Natural killer cell treated with Interleukin-12 subunit alpha and Interleukin-12 subunit beta and Interleukin-15 and Interleukin-18, amount 100 ng/mL, for 72 hours (primary cell): ENCODE measurements around the gene PAK4. TPM values are rescaled to one million over a fixed set of nuclear protein-coding genes. Genes with fewer than 3 reads are reported as not detected.

Experiments
- ATAC-seq, 2 donors: fragments of 150-1000 bp; cut with Tn5 transposase in 1 of 2; sonication (Bioruptor Pico), chemical (Tn5 transposase) in 1 of 2; 2 replicates each; pipeline ENCODE4 v1.10.0; 2021
- DNase-seq: peaks from one replicate; pipeline ENCODE4 v3.0.0; 2022; ENCODE audit warnings: low spot score
- H3K27ac Mint-ChIP-seq, 2 donors: 1 replicate in 1 of 2; 2 replicates in 1 of 2; pipeline ENCODE4 v1.8.0; 2022; ENCODE audit warnings: mixed read lengths in 2 of 2, mild to moderate bottlenecking in 1 of 2, moderate library complexity in 1 of 2
- H3K27me3 Mint-ChIP-seq, 2 donors: 1 replicate in 1 of 2; 2 replicates in 1 of 2; pipeline ENCODE4 v1.8.0; 2022; ENCODE audit warnings: mixed read lengths in 2 of 2
- H3K36me3 Mint-ChIP-seq: one replicate; pipeline ENCODE4 v1.8.0; 2022; ENCODE audit warnings: mixed read lengths
- H3K4me1 Mint-ChIP-seq, 2 donors: 1 replicate in 1 of 2; 2 replicates in 1 of 2; pipeline ENCODE4 v1.8.0; 2022; ENCODE audit warnings: low read depth in 2 of 2, mixed read lengths in 2 of 2, mild to moderate bottlenecking in 1 of 2
- H3K4me3 Mint-ChIP-seq: one replicate; pipeline ENCODE4 v1.8.0; 2022; ENCODE audit warnings: mixed read lengths
- H3K9me3 Mint-ChIP-seq: 2 replicates; pipeline ENCODE4 v1.8.0; 2022; ENCODE audit warnings: mixed read lengths
- total RNA-seq, 2 donors: library from RNA; stranded (reverse); gene quantifications; one replicate each; pipeline ENCODE4 v1.2.3, GENCODE V29; 2022

PAK4 gene
- total RNA-seq, 2 donors from 2014 or later: 18.3 to 22.9 TPM

- H3K36me3 Mint-ChIP-seq: no peaks in the 10 kb centered on the region
- no peak overlapping the region for H3K4me3 Mint-ChIP-seq
- ATAC-seq (no peak), DNase-seq (no peak)
- H3K9me3 Mint-ChIP-seq: no peaks in the 10 kb centered on the region
- H3K27me3 Mint-ChIP-seq: no peaks in the 10 kb centered on the region
- H3K4me1 Mint-ChIP-seq: peaks cover 33 to 54% of the 10 kb centered on the region in 2 donors
- H3K27ac Mint-ChIP-seq: no peak overlapping the region
Observed at GRCh38 chr19:39129116-39129515, 3.5 kb downstream of the PAK4 start.

GRCh38 chr19:39130337-39131254 is 5.0 kb downstream of the PAK4 start:
- Mint-ChIP-seq H3K4me1 (peaks cover 22 to 47% of the 10 kb centered on the region in 2 donors), H3K9me3 (no peaks in the 10 kb centered on the region), H3K27me3 (no peaks in the 10 kb centered on the region), H3K27ac (peak overlapping the region in 1 of 2 donors; percentile 26), H3K36me3 (no peaks in the 10 kb centered on the region), H3K4me3 (no peak overlapping the region)
- DNase-seq (no peak), ATAC-seq (no peak)

- H3K4me3 Mint-ChIP-seq: no peak overlapping the region
- no peaks in the 10 kb centered on the region for H3K36me3 Mint-ChIP-seq
- no peak for ATAC-seq
- no peaks in the 10 kb centered on the region for H3K9me3 Mint-ChIP-seq
- peaks cover 19 to 42% of the 10 kb centered on the region in 2 donors for H3K4me1 Mint-ChIP-seq
- DNase-seq: no peak
- no peak overlapping the region for H3K27ac Mint-ChIP-seq
- no peaks in the 10 kb centered on the region for H3K27me3 Mint-ChIP-seq
Observed at GRCh38 chr19:39131255-39131755, 5.7 kb downstream of the PAK4 start.

GRCh38 chr19:39132344-39132969 is 6.9 kb downstream of the PAK4 start:
- Mint-ChIP-seq H3K27ac (peak overlapping the region in 1 of 2 donors; percentile 58), H3K27me3 (no peaks in the 10 kb centered on the region), H3K9me3 (no peaks in the 10 kb centered on the region), H3K36me3 (no peaks in the 10 kb centered on the region), H3K4me3 (no peak overlapping the region), H3K4me1 (peaks cover 10 to 39% of the 10 kb centered on the region in 2 donors)
- ATAC-seq (no peak), DNase-seq (no peak)

GRCh38 chr19:39133431-39134270 is 8.1 kb downstream of the PAK4 start:
- H3K27me3 Mint-ChIP-seq: no peaks in the 10 kb centered on the region
- no peaks in the 10 kb centered on the region for H3K9me3 Mint-ChIP-seq
- no peak overlapping the region for H3K4me3 Mint-ChIP-seq
- no peak for ATAC-seq
- H3K36me3 Mint-ChIP-seq: no peaks in the 10 kb centered on the region
- H3K4me1 Mint-ChIP-seq: peaks cover 8 to 35% of the 10 kb centered on the region in 2 donors
- H3K27ac Mint-ChIP-seq: no peak overlapping the region
- no peak for DNase-seq

GRCh38 chr19:39135701-39136100 is 10.1 kb downstream of the PAK4 start:
- H3K36me3 Mint-ChIP-seq: no peaks in the 10 kb centered on the region
- no peak overlapping the region for H3K4me3 Mint-ChIP-seq
- ATAC-seq: no peak
- peaks cover 8 to 27% of the 10 kb centered on the region in 2 donors for H3K4me1 Mint-ChIP-seq
- H3K9me3 Mint-ChIP-seq: no peaks in the 10 kb centered on the region
- H3K27ac Mint-ChIP-seq: no peak overlapping the region
- no peaks in the 10 kb centered on the region for H3K27me3 Mint-ChIP-seq
- DNase-seq: no peak

GRCh38 chr19:39136225-39136940 is 10.8 kb downstream of the PAK4 start:
- H3K27me3 Mint-ChIP-seq: no peaks in the 10 kb centered on the region
- H3K36me3 Mint-ChIP-seq: no peaks in the 10 kb centered on the region
- H3K9me3 Mint-ChIP-seq: no peaks in the 10 kb centered on the region
- H3K4me3 Mint-ChIP-seq: no peak overlapping the region
- H3K4me1 Mint-ChIP-seq: peaks cover 8 to 28% of the 10 kb centered on the region in 2 donors
- DNase-seq (no peak), ATAC-seq (no peak)
- H3K27ac Mint-ChIP-seq: no peak overlapping the region

- no peaks in the 10 kb centered on the region for H3K36me3 Mint-ChIP-seq
- H3K27ac Mint-ChIP-seq: no peak overlapping the region
Observed at GRCh38 chr19:39137131-39137530, 11.5 kb downstream of the PAK4 start.

GRCh38 chr19:39138221-39139211 is 12.9 kb downstream of the PAK4 start:
- Mint-ChIP-seq H3K4me1 (peaks cover 0 to 22% of the 10 kb centered on the region in 2 donors), H3K4me3 (no peak overlapping the region), H3K27me3 (no peaks in the 10 kb centered on the region), H3K9me3 (no peaks in the 10 kb centered on the region), H3K36me3 (no peaks in the 10 kb centered on the region), H3K27ac (no peak overlapping the region)
- no peak for ATAC-seq
- DNase-seq: no peak

More at GRCh38 chr19:39137131-39137530, 11.5 kb downstream of the PAK4 start:
- H3K27me3 Mint-ChIP-seq: no peaks in the 10 kb centered on the region
- H3K9me3 Mint-ChIP-seq: no peaks in the 10 kb centered on the region
- no peak for ATAC-seq
- H3K4me3 Mint-ChIP-seq: no peak overlapping the region
- DNase-seq: no peak
- H3K4me1 Mint-ChIP-seq: peaks cover 8 to 26% of the 10 kb centered on the region in 2 donors

GRCh38 chr19:39139305-39139874 is 13.8 kb downstream of the PAK4 start:
- H3K27ac Mint-ChIP-seq: no peak overlapping the region
- ATAC-seq: no peak
- DNase-seq: no peak
- H3K27me3 Mint-ChIP-seq: no peaks in the 10 kb centered on the region
- H3K9me3 Mint-ChIP-seq: no peaks in the 10 kb centered on the region
- no peaks in the 10 kb centered on the region for H3K36me3 Mint-ChIP-seq
- peaks cover 8 to 25% of the 10 kb centered on the region in 2 donors for H3K4me1 Mint-ChIP-seq
- H3K4me3 Mint-ChIP-seq: no peak overlapping the region

GRCh38 chr19:39139971-39140453 is 14.4 kb downstream of the PAK4 start:
- no peaks in the 10 kb centered on the region for H3K36me3 Mint-ChIP-seq
- no peaks in the 10 kb centered on the region for H3K27me3 Mint-ChIP-seq
- no peak overlapping the region for H3K4me3 Mint-ChIP-seq
- peaks cover 13 to 31% of the 10 kb centered on the region in 2 donors for H3K4me1 Mint-ChIP-seq
- DNase-seq: no peak
- H3K9me3 Mint-ChIP-seq: no peaks in the 10 kb centered on the region
- no peak overlapping the region for H3K27ac Mint-ChIP-seq
- ATAC-seq: no peak

GRCh38 chr19:39140594-39140993 is 15.0 kb downstream of the PAK4 start:
- ATAC-seq: no peak
- H3K27ac Mint-ChIP-seq: no peak overlapping the region
- H3K36me3 Mint-ChIP-seq: no peaks in the 10 kb centered on the region
- H3K27me3 Mint-ChIP-seq: no peaks in the 10 kb centered on the region
- H3K9me3 Mint-ChIP-seq: no peaks in the 10 kb centered on the region
- DNase-seq: no peak
- peaks cover 13 to 33% of the 10 kb centered on the region in 2 donors for H3K4me1 Mint-ChIP-seq
- H3K4me3 Mint-ChIP-seq: no peak overlapping the region
